Measurements from ENCODE around the gene MAN2A2. TPM values are rescaled to one million over a fixed set of nuclear protein-coding genes. Genes with fewer than 3 reads are reported as not detected.
"Not testable (repeated sequence)": the region's sequence is repeated elsewhere in the genome, so short reads cannot be mapped to it uniquely, and the experiment has no call there.

Gene MAN2A2
- total RNA-seq, 1 experiment from 2014 or later: 12.6 TPM

GRCh38 chr15:90911906-90912769 is 9.0 kb downstream of the MAN2A2 start:
- no peak for DNase-seq
- Histone ChIP-seq H3K36me3 (no peaks in the 10 kb centered on the region), H3K9me3 (replicated peaks) (no peaks in the 10 kb centered on the region), H3K27ac (no peak overlapping the region), H3K4me1 (peaks cover 31% of the 10 kb centered on the region), H3K4me3 (no peak overlapping the region), H3K27me3 (no peaks in the 10 kb centered on the region)

GRCh38 chr15:90912770-90913075 is 9.6 kb downstream of the MAN2A2 start:
- Histone ChIP-seq H3K36me3 (no peaks in the 10 kb centered on the region), H3K4me3 (no peak overlapping the region), H3K27me3 (no peaks in the 10 kb centered on the region), H3K27ac (no peak overlapping the region), H3K9me3 (replicated peaks) (no peaks in the 10 kb centered on the region), H3K4me1 (peaks cover 31% of the 10 kb centered on the region)
- no peak for DNase-seq

GRCh38 chr15:90913398-90913944 is 10.4 kb downstream of the MAN2A2 start:
- peaks cover 31% of the 10 kb centered on the region for H3K4me1 ChIP-seq
- H3K9me3 ChIP-seq (replicated peaks): no peaks in the 10 kb centered on the region
- H3K4me3 ChIP-seq: no peak overlapping the region
- H3K27ac ChIP-seq: no peak overlapping the region
- no peak for DNase-seq
- no peaks in the 10 kb centered on the region for H3K36me3 ChIP-seq
- no peaks in the 10 kb centered on the region for H3K27me3 ChIP-seq

GRCh38 chr15:90914305-90915080 is 11.4 kb downstream of the MAN2A2 start:
- H3K36me3 ChIP-seq: no peaks in the 10 kb centered on the region; the same call in 1 of the 2 replicates
- DNase-seq: peak in 1 of 2 experiments; percentile 68
- no peak overlapping the region for H3K4me3 ChIP-seq
- peak overlapping the region; percentile 96 for H3K27ac ChIP-seq
- H3K9me3 ChIP-seq (replicated peaks): no peaks in the 10 kb centered on the region
- peaks cover 31% of the 10 kb centered on the region for H3K4me1 ChIP-seq
- no peaks in the 10 kb centered on the region for H3K27me3 ChIP-seq

GRCh38 chr15:90915216-90915807 is 12.2 kb downstream of the MAN2A2 start:
- H3K4me3 ChIP-seq: peak overlapping the region; percentile 0; the same call in 1 of the 2 replicates
- no peaks in the 10 kb centered on the region; the same call in 1 of the 2 replicates for H3K36me3 ChIP-seq
- no peaks in the 10 kb centered on the region for H3K27me3 ChIP-seq
- H3K27ac ChIP-seq: peak overlapping the region; percentile 96
- peaks cover 31% of the 10 kb centered on the region for H3K4me1 ChIP-seq
- no peaks in the 10 kb centered on the region for H3K9me3 ChIP-seq (replicated peaks)
- peak; percentile 95 to 98 for DNase-seq

- DNase-seq: peak; percentile 78 to 83
- no peaks in the 10 kb centered on the region for H3K9me3 ChIP-seq (replicated peaks)
- peak overlapping the region; percentile 96 for H3K27ac ChIP-seq
- peaks cover 31% of the 10 kb centered on the region for H3K4me1 ChIP-seq
- no peaks in the 10 kb centered on the region; the same call in 1 of the 2 replicates for H3K36me3 ChIP-seq
- H3K4me3 ChIP-seq: peak overlapping the region; percentile 0; the same call in 1 of the 2 replicates
- no peaks in the 10 kb centered on the region for H3K27me3 ChIP-seq
Measured at GRCh38 chr15:90915808-90916440, 12.8 kb downstream of the MAN2A2 start.

GRCh38 chr15:90916461-90916860 is 13.4 kb downstream of the MAN2A2 start:
- DNase-seq: no peak
- H3K4me3 ChIP-seq: no peak overlapping the region; the same call in 1 of the 2 replicates
- H3K9me3 ChIP-seq (replicated peaks): no peaks in the 10 kb centered on the region
- H3K36me3 ChIP-seq: no peaks in the 10 kb centered on the region; the same call in 1 of the 2 replicates
- no peaks in the 10 kb centered on the region for H3K27me3 ChIP-seq
- H3K4me1 ChIP-seq: peaks cover 31% of the 10 kb centered on the region
- H3K27ac ChIP-seq: peak overlapping the region; percentile 96

- Histone ChIP-seq H3K27me3 (no peaks in the 10 kb centered on the region), H3K4me1 (peaks cover 31% of the 10 kb centered on the region), H3K27ac (no peak overlapping the region), H3K9me3 (replicated peaks) (no peaks in the 10 kb centered on the region), H3K4me3 (no peak overlapping the region), H3K36me3 (no peaks in the 10 kb centered on the region; the same call in 1 of the 2 replicates)
- DNase-seq: no peak
Measured at GRCh38 chr15:90917569-90917968, 14.5 kb downstream of the MAN2A2 start.

- DNase-seq: no peak
- Histone ChIP-seq H3K36me3 (no peaks in the 10 kb centered on the region; the same call in 1 of the 2 replicates), H3K9me3 (replicated peaks) (no peaks in the 10 kb centered on the region), H3K4me1 (peaks cover 31% of the 10 kb centered on the region), H3K4me3 (no peak overlapping the region), H3K27ac (no peak overlapping the region), H3K27me3 (no peaks in the 10 kb centered on the region)
Measured at GRCh38 chr15:90918034-90918788, 15.1 kb downstream of the MAN2A2 start.

- peaks cover 31% of the 10 kb centered on the region for H3K4me1 ChIP-seq
- H3K27ac ChIP-seq: no peak overlapping the region
- no peaks in the 10 kb centered on the region for H3K9me3 ChIP-seq (replicated peaks)
- H3K36me3 ChIP-seq: no peaks in the 10 kb centered on the region; the same call in 1 of the 2 replicates
- H3K27me3 ChIP-seq: no peaks in the 10 kb centered on the region
- no peak for DNase-seq
- no peak overlapping the region for H3K4me3 ChIP-seq
Measured at GRCh38 chr15:90918835-90919234, 15.7 kb downstream of the MAN2A2 start.

GRCh38 chr15:90921887-90922286 is 18.8 kb downstream of the MAN2A2 start:
- Histone ChIP-seq H3K27me3 (no peaks in the 10 kb centered on the region), H3K9me3 (replicated peaks) (no peaks in the 10 kb centered on the region), H3K4me3 (no peak overlapping the region), H3K27ac (no peak overlapping the region), H3K4me1 (peaks cover under 1% of the 10 kb centered on the region), H3K36me3 (no peaks in the 10 kb centered on the region; the same call in 1 of the 2 replicates)
- no peak for DNase-seq

GRCh38 chr15:90922712-90923322 is 19.7 kb downstream of the MAN2A2 start:
- not testable (repeated sequence) for H3K27ac ChIP-seq; H3K4me3 ChIP-seq; H3K9me3 ChIP-seq (replicated peaks); H3K4me1 ChIP-seq; H3K27me3 ChIP-seq; DNase-seq; H3K36me3 ChIP-seq

- DNase-seq: no peak
- Histone ChIP-seq H3K27ac (no peak overlapping the region), H3K36me3 (no peaks in the 10 kb centered on the region; the same call in 1 of the 2 replicates), H3K27me3 (no peaks in the 10 kb centered on the region), H3K4me3 (no peak overlapping the region), H3K4me1 (no peaks in the 10 kb centered on the region), H3K9me3 (replicated peaks) (no peaks in the 10 kb centered on the region)
Measured at GRCh38 chr15:90924375-90924774, 21.3 kb downstream of the MAN2A2 start.

Data from SJCRH30 (cell line).